ENCODE measurements around the gene ZNF524. TPM values are rescaled to one million over a fixed set of nuclear protein-coding genes. Genes with fewer than 3 reads are reported as not detected.

Gene ZNF524
- total and polyA plus RNA-seq, 9 of the 15 experiments (the other 6 are each of a cell fraction or from before 2014, with no cell fraction given): 0.08 to 15.6 (median 2.9) TPM

- TF ChIP-seq ZNF639 (CRISPR knock-in tag; conservative IDR thresholded peaks at IDR 0.05 in 1 of 2, IDR thresholded peaks at IDR 0.05 in 1 of 2): peak in 1 of 2 experiments; percentile 80; a peak in 2 of 4 replicates
- TF ChIP-seq NFYB (IDR thresholded peaks at IDR 0.05; ENCODE audit: extremely low read depth, insufficient read length): no peak
- TF ChIP-seq FOSL1 (tag; conservative IDR thresholded peaks at IDR 0.05): no peak
- TF ChIP-seq FUS (optimal IDR thresholded peaks at IDR 0.05; ENCODE audit: low read depth, low read length): no peak
- TF ChIP-seq NCOR1 (IDR thresholded peaks at IDR 0.05): 0 out of 2 replicates have a peak, but pooled peaks have one; percentile 16
- TF ChIP-seq GTF3C2 (IDR thresholded peaks at IDR 0.05; ENCODE audit: borderline replicate concordance, extremely low read depth, insufficient read length): no peak
- TF ChIP-seq FOXJ2 (tag; IDR thresholded peaks at IDR 0.05): no peak
- no peak for TF ChIP-seq TEAD4 (IDR thresholded peaks at IDR 0.05; ENCODE audit: low read length)
- no peak for TF ChIP-seq TEAD4 (CRISPR knock-in tag; IDR thresholded peaks at IDR 0.05; ENCODE audit: borderline replicate concordance)
- no peak for TF ChIP-seq ZNF318 (IDR thresholded peaks at IDR 0.05; ENCODE audit: borderline replicate concordance in 1 of 2, low read depth in 1 of 2)
- no peak for TF ChIP-seq ESRRB (CRISPR knock-in tag; IDR thresholded peaks at IDR 0.05; ENCODE audit: borderline replicate concordance)
- TF ChIP-seq JUND (IDR thresholded peaks at IDR 0.05; ENCODE audit: borderline replicate concordance, low read depth, low read length): peak; percentile 60
- TF ChIP-seq JUND (tag; IDR thresholded peaks at IDR 0.05; ENCODE audit: borderline replicate concordance, low read depth, low read length): no peak
Observed at GRCh38 chr19:55643003-55643886, 43.2 kb downstream of the ZNF524 start, which contains the start of gene ZNF581 (continued).
